H1 (cell line): ENCODE data around the gene PLB1.

Experiments
- ATF3 ChIP-seq: IDR thresholded peaks from 2 replicates; pipeline ENCODE4 v1.6.1; 2011; ENCODE audit warnings: low read depth, mild to moderate bottlenecking, low read length; ENCODE audit not compliant: insufficient read depth
- CBX8 ChIP-seq: fragments of 300-800, 300-1000 bp; sonication (generic); IDR thresholded peaks from 2 replicates; pipeline ENCODE4 v1.7.1; 2016; ENCODE audit warnings: low read depth, low read length, borderline replicate concordance
- CTCF ChIP-seq, 3 experiments: IDR thresholded peaks; 1 replicate in 2 of 3; 2 replicates in 1 of 3; pipeline versions ENCODE4 v1.5.1 to v1.6.1; 2011; ENCODE audit warnings: low read length in 3 of 3, mild to moderate bottlenecking in 3 of 3, inconsistent platforms in 2 of 3, low read depth in 1 of 3, moderate library complexity in 1 of 3; ENCODE audit not compliant: insufficient read depth in 1 of 3; ENCODE audit errors: control extremely low read depth in 1 of 3
- NANOG ChIP-seq: IDR thresholded peaks from 2 replicates; pipeline ENCODE4 v1.6.1; 2011; ENCODE audit warnings: low read length, low read depth, mild to moderate bottlenecking, inconsistent platforms; ENCODE audit not compliant: insufficient read depth, poor library complexity, severe bottlenecking
- POLR2A ChIP-seq, 2 experiments: IDR thresholded peaks; 1 replicate in 1 of 2; 2 replicates in 1 of 2; pipeline ENCODE4 v1.6.1; 2011; ENCODE audit warnings: low read depth in 2 of 2, low read length in 2 of 2, mild to moderate bottlenecking in 2 of 2; ENCODE audit errors: control extremely low read depth in 1 of 2
- POLR2AphosphoS5 ChIP-seq: IDR thresholded peaks from 2 replicates; pipeline ENCODE4 v1.6.1; 2011; ENCODE audit warnings: low read depth, low read length
- SUZ12 ChIP-seq: fragments of 200-600 bp; sonication (generic); IDR thresholded peaks from 2 replicates; pipeline ENCODE4 v1.6.1; 2012; ENCODE audit warnings: mild to moderate bottlenecking, inconsistent platforms, low read length, moderate library complexity, mixed read lengths
- TAF1 ChIP-seq: IDR thresholded peaks from 2 replicates; pipeline ENCODE4 v1.6.1; 2011; ENCODE audit warnings: mild to moderate bottlenecking, low read depth, low read length
- YY1 ChIP-seq: IDR thresholded peaks from 2 replicates; pipeline ENCODE4 v1.6.1; 2011; ENCODE audit warnings: low read depth, mild to moderate bottlenecking, low read length

- TF ChIP-seq POLR2AphosphoS5, result no peak
- no peak for TF ChIP-seq CTCF (IDR thresholded peaks at IDR 0.05; ENCODE audit: control extremely low read depth in 1 of 3, insufficient read depth in 1 of 3, low read depth in 1 of 3, low read length in 3 of 3)
- no peak for TF ChIP-seq POLR2A (IDR thresholded peaks at IDR 0.05; ENCODE audit: control extremely low read depth in 1 of 2, low read depth in 2 of 2, low read length in 2 of 2)
- no peak for TF ChIP-seq SUZ12
- no peak for TF ChIP-seq NANOG
- no peak for TF ChIP-seq CBX8
- TF ChIP-seq YY1, result no peak
- TF ChIP-seq TAF1, result no peak
- TF ChIP-seq ATF3, result no peak
Measured at GRCh38 chr2:28471701-28472236, 24.1 kb upstream of the PLB1 start.
